WTC11 (cell line): ENCODE data around the gene ASIC5. TPM values are rescaled to one million over a fixed set of nuclear protein-coding genes. Genes with fewer than 3 reads are reported as not detected.
A peak's percentile ranks its signal among the peaks of the same experiment; 100 is the strongest.

ENCODE experiments used
- ATAC-seq: fragments of 200-7000 bp; cut with Tn5 transposase; 2 replicates; pipeline ENCODE4 v1.10.0; 2021; ENCODE audit warnings: mild to moderate bottlenecking, moderate library complexity
- CTCF ChIA-PET: fragments of 300-600 bp; sonication (Branson Sonifier 250); formaldehyde crosslinking; loops from one replicate; lab custom pipeline; 2021; ENCODE audit warnings: antibody characterized with exemption; lab: Charles Lee
- POLR2A ChIA-PET: fragments of 350-600 bp; sonication (Branson Sonifier 250); formaldehyde crosslinking; loops from one replicate; lab custom pipeline; 2021; ENCODE audit warnings: antibody characterized with exemption; lab: Charles Lee
- DNase-seq: peaks from one replicate; pipeline ENCODE4 v3.0.0; 2021; ENCODE audit warnings: low spot score
- H3K27ac Mint-ChIP-seq: 2 replicates; pipeline ENCODE4 v1.8.0; 2021; ENCODE audit warnings: mixed read lengths
- H3K27me3 Mint-ChIP-seq: 2 replicates; pipeline ENCODE4 v1.8.0; 2021; ENCODE audit warnings: low read depth, mild to moderate bottlenecking, moderate library complexity, mixed read lengths
- H3K36me3 Mint-ChIP-seq: 2 replicates; pipeline ENCODE4 v1.8.0; 2021; ENCODE audit warnings: mixed read lengths
- H3K4me1 Mint-ChIP-seq: 2 replicates; pipeline ENCODE4 v1.8.0; 2022; ENCODE audit warnings: mixed read lengths
- H3K4me3 Mint-ChIP-seq: 2 replicates; pipeline ENCODE4 v1.8.0; 2021; ENCODE audit warnings: mild to moderate bottlenecking, moderate library complexity, mixed read lengths
- H3K9me3 Mint-ChIP-seq: 2 replicates; pipeline ENCODE4 v1.8.0; 2021; ENCODE audit warnings: mixed read lengths
- CREM ChIP-seq: sonication (generic); formaldehyde crosslinking; IDR thresholded peaks from 2 replicates; pipeline ENCODE4 v1.8.1; 2022; ENCODE audit warnings: mild to moderate bottlenecking, missing genetic modification reagents, moderate library complexity
- ELF4 ChIP-seq: sonication (generic); formaldehyde crosslinking; IDR thresholded peaks from 2 replicates; pipeline ENCODE4 v1.8.1; 2022; ENCODE audit warnings: low read depth, mild to moderate bottlenecking, moderate library complexity, missing genetic modification reagents
- EMX1 ChIP-seq: fragments of 250-450 bp; sonication (Bioruptor Pico); IDR thresholded peaks from 2 replicates; pipeline ENCODE4 v1.8.0; 2021; ENCODE audit warnings: mild to moderate bottlenecking
- FOXP1 ChIP-seq: sonication (generic); formaldehyde crosslinking; IDR thresholded peaks from 2 replicates; pipeline ENCODE4 v1.8.0; 2022; ENCODE audit warnings: missing genetic modification reagents, mild to moderate bottlenecking, moderate library complexity, borderline replicate concordance
- GABPB1 ChIP-seq: sonication (generic); formaldehyde crosslinking; IDR thresholded peaks from 2 replicates; pipeline ENCODE4 v1.8.1; 2023; ENCODE audit warnings: mild to moderate bottlenecking, missing genetic modification reagents
- HMGA2 ChIP-seq: fragments of 250-450 bp; sonication (Bioruptor Pico); IDR thresholded peaks from 2 replicates; pipeline ENCODE4 v1.4.0; 2021; ENCODE audit warnings: mild to moderate bottlenecking, moderate library complexity
- IRF2 ChIP-seq: sonication (generic); formaldehyde crosslinking; IDR thresholded peaks from 2 replicates; pipeline ENCODE4 v1.8.0; 2022; ENCODE audit warnings: low read depth, missing genetic modification reagents, borderline replicate concordance
- MXD4 ChIP-seq: fragments of 250-450 bp; sonication (Bioruptor Pico); IDR thresholded peaks from 2 replicates; pipeline ENCODE4 v1.8.0; 2021; ENCODE audit warnings: mild to moderate bottlenecking, moderate library complexity, borderline replicate concordance
- OVOL2 ChIP-seq: fragments of 250-450 bp; sonication (Bioruptor Pico); IDR thresholded peaks from 2 replicates; pipeline ENCODE4 v1.9.0; 2021; ENCODE audit warnings: mild to moderate bottlenecking, borderline replicate concordance
- RORB ChIP-seq: fragments of 250-450 bp; sonication (Bioruptor Pico); IDR thresholded peaks from 2 replicates; pipeline ENCODE4 v1.9.0; 2021; ENCODE audit warnings: mild to moderate bottlenecking
- SMAD4 ChIP-seq: sonication (generic); formaldehyde crosslinking; IDR thresholded peaks from 2 replicates; pipeline ENCODE4 v1.8.0; 2022; ENCODE audit warnings: mild to moderate bottlenecking, missing genetic modification reagents
- TCF7 ChIP-seq: sonication (generic); formaldehyde crosslinking; IDR thresholded peaks from 2 replicates; pipeline ENCODE4 v1.8.0; 2022; ENCODE audit warnings: mild to moderate bottlenecking, low read depth, missing genetic modification reagents, moderate library complexity
- ZBTB21 ChIP-seq: sonication (generic); formaldehyde crosslinking; IDR thresholded peaks from 2 replicates; pipeline ENCODE4 v1.8.1; 2023; ENCODE audit warnings: mild to moderate bottlenecking, missing genetic modification reagents, borderline replicate concordance
- ZNF232 ChIP-seq: sonication (generic); formaldehyde crosslinking; IDR thresholded peaks from 2 replicates; pipeline ENCODE4 v1.8.0; 2022; ENCODE audit warnings: mild to moderate bottlenecking, missing genetic modification reagents
- ZNF263 ChIP-seq: sonication (generic); formaldehyde crosslinking; IDR thresholded peaks from 2 replicates; pipeline ENCODE4 v1.8.1; 2022; ENCODE audit warnings: low read depth, mild to moderate bottlenecking, moderate library complexity, missing genetic modification reagents
- ZNF396 ChIP-seq: fragments of 250-450 bp; sonication (Bioruptor Pico); IDR thresholded peaks from 2 replicates; pipeline ENCODE4 v1.8.0; 2021; ENCODE audit warnings: mild to moderate bottlenecking, moderate library complexity, borderline replicate concordance
- total RNA-seq: library from RNA; stranded (reverse); gene quantifications from 3 replicates; pipeline ENCODE4 v1.2.3, GENCODE V29; 2021
- TF ChIP-seq, protein P1 (sequence below): sonication (generic); formaldehyde crosslinking; IDR thresholded peaks from 2 replicates; pipeline ENCODE4 v1.8.1; 2023; ENCODE audit warnings: mild to moderate bottlenecking, missing genetic modification reagents
- TF ChIP-seq, protein P2 (sequence below): sonication (generic); formaldehyde crosslinking; IDR thresholded peaks from 2 replicates; pipeline ENCODE4 v1.8.1; 2022; ENCODE audit warnings: low read depth, mild to moderate bottlenecking, moderate library complexity, missing genetic modification reagents, borderline replicate concordance
- TF ChIP-seq, protein P3 (sequence below): fragments of 250-450 bp; sonication (Bioruptor Pico); IDR thresholded peaks from 2 replicates; pipeline ENCODE4 v1.9.0; 2021; ENCODE audit warnings: mild to moderate bottlenecking
- TF ChIP-seq, protein P4 (sequence below): sonication (generic); formaldehyde crosslinking; IDR thresholded peaks from 2 replicates; pipeline ENCODE4 v1.8.1; 2022; ENCODE audit warnings: missing genetic modification reagents, borderline replicate concordance
- TF ChIP-seq, protein P5 (sequence below): sonication (generic); formaldehyde crosslinking; conservative IDR thresholded peaks from 2 replicates; pipeline ENCODE4 v1.8.1; 2023; ENCODE audit warnings: mild to moderate bottlenecking, low read depth, missing genetic modification reagents, moderate library complexity
- TF ChIP-seq, protein P6 (sequence below): fragments of 250-450 bp; sonication (Bioruptor Pico); IDR thresholded peaks from 2 replicates; pipeline ENCODE4 v2.1.2; 2022; ENCODE audit warnings: mild to moderate bottlenecking, moderate library complexity

The ASIC5 gene
- total RNA-seq, 1 experiment from 2014 or later, result not detected

DNA sequence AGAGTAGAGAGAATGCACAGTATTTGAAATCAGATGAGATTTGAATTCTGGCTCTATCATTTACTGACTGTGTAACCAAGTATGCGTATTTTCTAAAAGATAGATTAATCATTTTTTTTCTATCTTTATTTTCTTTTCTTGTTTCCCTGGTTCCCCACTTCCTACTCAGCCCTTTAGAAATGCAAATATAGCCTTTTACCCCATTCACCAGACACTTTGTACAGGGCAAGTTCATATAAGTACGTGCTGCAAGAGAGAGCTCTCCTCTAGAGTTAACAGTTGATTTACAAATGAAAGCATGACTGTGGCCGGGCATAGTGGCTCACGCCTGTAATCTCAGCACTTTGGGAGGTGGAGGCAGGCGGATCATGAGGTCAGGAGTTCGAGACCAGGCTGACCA, 19.6 kb upstream of the ASIC5 start:
- Mint-ChIP-seq H3K36me3 (peaks cover 16% of the 10 kb centered on the region), H3K9me3 (peaks cover 39% of the 10 kb centered on the region), H3K27ac (no peak overlapping the region), H3K4me1 (peaks cover 12% of the 10 kb centered on the region), H3K4me3 (no peak overlapping the region), H3K27me3 (no peaks in the 10 kb centered on the region)
- POLR2A ChIA-PET, result no interaction called here
- no peak for DNase-seq
- ATAC-seq, result peak; percentile 50; the same call in 1 of the 2 replicates
- CTCF ChIA-PET, result no interaction called here
- no peak for TF ChIP-seq ZBTB21 (CRISPR knock-in tag)
- TF ChIP-seq IRF2 (CRISPR knock-in tag), result no peak
- no peak for TF ChIP-seq ELF4 (CRISPR knock-in tag)
- no peak for TF ChIP-seq GABPB1
- TF ChIP-seq ZNF263, result no peak
- no peak for TF ChIP-seq RORB (CRISPR knock-in tag)

DNA sequence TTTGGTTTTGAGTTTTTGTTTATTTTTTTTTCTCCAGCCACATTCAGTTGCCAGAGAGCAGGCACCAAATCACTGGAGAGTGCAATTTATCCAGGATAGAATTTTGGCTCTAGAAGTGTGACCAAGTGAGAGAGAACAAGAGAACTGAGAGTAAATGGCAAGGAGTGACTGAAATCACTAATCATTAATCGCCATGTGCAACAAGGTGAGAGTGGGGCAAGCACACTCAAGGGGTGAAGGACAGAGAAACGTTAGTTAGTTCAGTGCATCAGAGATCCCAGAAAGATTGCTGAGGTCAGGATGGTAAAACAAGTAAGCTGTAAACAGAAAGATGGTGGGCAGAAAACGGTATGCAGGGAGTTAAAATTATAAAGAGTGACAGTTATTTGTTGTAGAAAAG, 17.8 kb upstream of the ASIC5 start:
- H3K9me3 Mint-ChIP-seq, result peaks cover 42% of the 10 kb centered on the region
- ChIA-PET POLR2A (interaction anchor here (0.7 kb wide), 1 partner anchor 14 kb away, joined by 4 read pairs; no protein-coding TSS in a partner anchor), CTCF (no interaction called here)
- TF ChIP-seq MXD4 (CRISPR knock-in tag) (no peak), TCF7 (CRISPR knock-in tag) (no peak), FOXP1 (no peak), SMAD4 (CRISPR knock-in tag) (no peak), EMX1 (CRISPR knock-in tag) (no peak), HMGA2 (no peak), ZNF232 (CRISPR knock-in tag) (no peak), ZNF396 (no peak), OVOL2 (CRISPR knock-in tag) (no peak), CREM (no peak)
- TF ChIP-seq, protein P1, sequence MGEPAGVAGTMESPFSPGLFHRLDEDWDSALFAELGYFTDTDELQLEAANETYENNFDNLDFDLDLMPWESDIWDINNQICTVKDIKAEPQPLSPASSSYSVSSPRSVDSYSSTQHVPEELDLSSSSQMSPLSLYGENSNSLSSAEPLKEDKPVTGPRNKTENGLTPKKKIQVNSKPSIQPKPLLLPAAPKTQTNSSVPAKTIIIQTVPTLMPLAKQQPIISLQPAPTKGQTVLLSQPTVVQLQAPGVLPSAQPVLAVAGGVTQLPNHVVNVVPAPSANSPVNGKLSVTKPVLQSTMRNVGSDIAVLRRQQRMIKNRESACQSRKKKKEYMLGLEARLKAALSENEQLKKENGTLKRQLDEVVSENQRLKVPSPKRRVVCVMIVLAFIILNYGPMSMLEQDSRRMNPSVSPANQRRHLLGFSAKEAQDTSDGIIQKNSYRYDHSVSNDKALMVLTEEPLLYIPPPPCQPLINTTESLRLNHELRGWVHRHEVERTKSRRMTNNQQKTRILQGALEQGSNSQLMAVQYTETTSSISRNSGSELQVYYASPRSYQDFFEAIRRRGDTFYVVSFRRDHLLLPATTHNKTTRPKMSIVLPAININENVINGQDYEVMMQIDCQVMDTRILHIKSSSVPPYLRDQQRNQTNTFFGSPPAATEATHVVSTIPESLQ, result no peak
- TF ChIP-seq, protein P2, sequence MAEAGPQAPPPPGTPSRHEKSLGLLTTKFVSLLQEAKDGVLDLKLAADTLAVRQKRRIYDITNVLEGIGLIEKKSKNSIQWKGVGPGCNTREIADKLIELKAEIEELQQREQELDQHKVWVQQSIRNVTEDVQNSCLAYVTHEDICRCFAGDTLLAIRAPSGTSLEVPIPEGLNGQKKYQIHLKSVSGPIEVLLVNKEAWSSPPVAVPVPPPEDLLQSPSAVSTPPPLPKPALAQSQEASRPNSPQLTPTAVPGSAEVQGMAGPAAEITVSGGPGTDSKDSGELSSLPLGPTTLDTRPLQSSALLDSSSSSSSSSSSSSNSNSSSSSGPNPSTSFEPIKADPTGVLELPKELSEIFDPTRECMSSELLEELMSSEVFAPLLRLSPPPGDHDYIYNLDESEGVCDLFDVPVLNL (CRISPR knock-in tag), result no peak
- TF ChIP-seq, protein P3, sequence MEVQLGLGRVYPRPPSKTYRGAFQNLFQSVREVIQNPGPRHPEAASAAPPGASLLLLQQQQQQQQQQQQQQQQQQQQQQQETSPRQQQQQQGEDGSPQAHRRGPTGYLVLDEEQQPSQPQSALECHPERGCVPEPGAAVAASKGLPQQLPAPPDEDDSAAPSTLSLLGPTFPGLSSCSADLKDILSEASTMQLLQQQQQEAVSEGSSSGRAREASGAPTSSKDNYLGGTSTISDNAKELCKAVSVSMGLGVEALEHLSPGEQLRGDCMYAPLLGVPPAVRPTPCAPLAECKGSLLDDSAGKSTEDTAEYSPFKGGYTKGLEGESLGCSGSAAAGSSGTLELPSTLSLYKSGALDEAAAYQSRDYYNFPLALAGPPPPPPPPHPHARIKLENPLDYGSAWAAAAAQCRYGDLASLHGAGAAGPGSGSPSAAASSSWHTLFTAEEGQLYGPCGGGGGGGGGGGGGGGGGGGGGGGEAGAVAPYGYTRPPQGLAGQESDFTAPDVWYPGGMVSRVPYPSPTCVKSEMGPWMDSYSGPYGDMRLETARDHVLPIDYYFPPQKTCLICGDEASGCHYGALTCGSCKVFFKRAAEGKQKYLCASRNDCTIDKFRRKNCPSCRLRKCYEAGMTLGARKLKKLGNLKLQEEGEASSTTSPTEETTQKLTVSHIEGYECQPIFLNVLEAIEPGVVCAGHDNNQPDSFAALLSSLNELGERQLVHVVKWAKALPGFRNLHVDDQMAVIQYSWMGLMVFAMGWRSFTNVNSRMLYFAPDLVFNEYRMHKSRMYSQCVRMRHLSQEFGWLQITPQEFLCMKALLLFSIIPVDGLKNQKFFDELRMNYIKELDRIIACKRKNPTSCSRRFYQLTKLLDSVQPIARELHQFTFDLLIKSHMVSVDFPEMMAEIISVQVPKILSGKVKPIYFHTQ, result no peak
- TF ChIP-seq, protein P4, sequence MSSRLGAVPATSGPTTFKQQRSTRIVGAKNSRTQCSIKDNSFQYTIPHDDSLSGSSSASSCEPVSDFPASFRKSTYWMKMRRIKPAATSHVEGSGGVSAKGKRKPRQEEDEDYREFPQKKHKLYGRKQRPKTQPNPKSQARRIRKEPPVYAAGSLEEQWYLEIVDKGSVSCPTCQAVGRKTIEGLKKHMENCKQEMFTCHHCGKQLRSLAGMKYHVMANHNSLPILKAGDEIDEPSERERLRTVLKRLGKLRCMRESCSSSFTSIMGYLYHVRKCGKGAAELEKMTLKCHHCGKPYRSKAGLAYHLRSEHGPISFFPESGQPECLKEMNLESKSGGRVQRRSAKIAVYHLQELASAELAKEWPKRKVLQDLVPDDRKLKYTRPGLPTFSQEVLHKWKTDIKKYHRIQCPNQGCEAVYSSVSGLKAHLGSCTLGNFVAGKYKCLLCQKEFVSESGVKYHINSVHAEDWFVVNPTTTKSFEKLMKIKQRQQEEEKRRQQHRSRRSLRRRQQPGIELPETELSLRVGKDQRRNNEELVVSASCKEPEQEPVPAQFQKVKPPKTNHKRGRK (CRISPR knock-in tag), result no peak
- TF ChIP-seq, protein P5, sequence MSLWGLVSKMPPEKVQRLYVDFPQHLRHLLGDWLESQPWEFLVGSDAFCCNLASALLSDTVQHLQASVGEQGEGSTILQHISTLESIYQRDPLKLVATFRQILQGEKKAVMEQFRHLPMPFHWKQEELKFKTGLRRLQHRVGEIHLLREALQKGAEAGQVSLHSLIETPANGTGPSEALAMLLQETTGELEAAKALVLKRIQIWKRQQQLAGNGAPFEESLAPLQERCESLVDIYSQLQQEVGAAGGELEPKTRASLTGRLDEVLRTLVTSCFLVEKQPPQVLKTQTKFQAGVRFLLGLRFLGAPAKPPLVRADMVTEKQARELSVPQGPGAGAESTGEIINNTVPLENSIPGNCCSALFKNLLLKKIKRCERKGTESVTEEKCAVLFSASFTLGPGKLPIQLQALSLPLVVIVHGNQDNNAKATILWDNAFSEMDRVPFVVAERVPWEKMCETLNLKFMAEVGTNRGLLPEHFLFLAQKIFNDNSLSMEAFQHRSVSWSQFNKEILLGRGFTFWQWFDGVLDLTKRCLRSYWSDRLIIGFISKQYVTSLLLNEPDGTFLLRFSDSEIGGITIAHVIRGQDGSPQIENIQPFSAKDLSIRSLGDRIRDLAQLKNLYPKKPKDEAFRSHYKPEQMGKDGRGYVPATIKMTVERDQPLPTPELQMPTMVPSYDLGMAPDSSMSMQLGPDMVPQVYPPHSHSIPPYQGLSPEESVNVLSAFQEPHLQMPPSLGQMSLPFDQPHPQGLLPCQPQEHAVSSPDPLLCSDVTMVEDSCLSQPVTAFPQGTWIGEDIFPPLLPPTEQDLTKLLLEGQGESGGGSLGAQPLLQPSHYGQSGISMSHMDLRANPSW (CRISPR knock-in tag), result no peak
- TF ChIP-seq, protein P6, sequence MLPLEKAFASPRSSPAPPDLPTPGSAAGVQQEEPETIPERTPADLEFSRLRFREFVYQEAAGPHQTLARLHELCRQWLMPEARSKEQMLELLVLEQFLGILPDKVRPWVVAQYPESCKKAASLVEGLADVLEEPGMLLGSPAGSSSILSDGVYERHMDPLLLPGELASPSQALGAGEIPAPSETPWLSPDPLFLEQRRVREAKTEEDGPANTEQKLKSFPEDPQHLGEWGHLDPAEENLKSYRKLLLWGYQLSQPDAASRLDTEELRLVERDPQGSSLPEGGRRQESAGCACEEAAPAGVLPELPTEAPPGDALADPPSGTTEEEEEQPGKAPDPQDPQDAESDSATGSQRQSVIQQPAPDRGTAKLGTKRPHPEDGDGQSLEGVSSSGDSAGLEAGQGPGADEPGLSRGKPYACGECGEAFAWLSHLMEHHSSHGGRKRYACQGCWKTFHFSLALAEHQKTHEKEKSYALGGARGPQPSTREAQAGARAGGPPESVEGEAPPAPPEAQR (CRISPR knock-in tag), result no peak
- H3K4me3 Mint-ChIP-seq, result no peak overlapping the region
- H3K27me3 Mint-ChIP-seq, result no peaks in the 10 kb centered on the region; the same call in 1 of the 2 replicates
- no peak for ATAC-seq
- peaks cover 12% of the 10 kb centered on the region for H3K4me1 Mint-ChIP-seq
- DNase-seq, result no peak
- H3K36me3 Mint-ChIP-seq, result peaks cover 18% of the 10 kb centered on the region
- H3K27ac Mint-ChIP-seq, result no peak overlapping the region
